Lower leg skin (tissue), 3 donors: Measurements from ENCODE around the gene HDAC4.

ENCODE experiments used
- POLR2A ChIP-seq, 2 donors: fragments of 450-650 bp; IDR thresholded peaks; one replicate each; pipeline ENCODE4 v1.6.1; 2016 to 2017; ENCODE audit warnings: antibody characterized with exemption in 2 of 2, mild to moderate bottlenecking in 1 of 2, moderate library complexity in 1 of 2
- TF ChIP-seq, protein P1 (sequence below), 3 donors: fragments of 450-650 bp; IDR thresholded peaks; one replicate each; pipeline ENCODE4 v1.5.1; 2016; ENCODE audit warnings: antibody characterized with exemption in 3 of 3, mild to moderate bottlenecking in 3 of 3, moderate library complexity in 2 of 3

DNA sequence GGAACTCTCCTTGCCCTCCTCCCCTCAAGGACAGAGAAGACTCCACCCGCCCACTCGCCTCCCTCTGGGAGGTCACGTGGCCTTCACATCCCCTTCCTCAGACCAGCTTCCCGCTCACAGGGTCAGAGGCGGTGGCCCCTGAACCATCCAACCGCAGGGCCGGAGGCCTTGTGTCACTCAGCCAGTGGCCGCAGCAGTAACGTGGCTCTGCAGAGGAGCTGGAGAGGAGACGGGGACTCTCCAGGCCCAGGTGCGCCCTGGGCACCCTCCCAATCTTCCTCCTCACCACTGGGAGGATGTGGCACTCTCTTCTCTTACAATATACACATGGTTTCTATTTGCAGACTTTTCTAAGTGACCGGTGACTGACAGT is 391.2 kb downstream of the HDAC4 start:
- TF ChIP-seq, protein P1, sequence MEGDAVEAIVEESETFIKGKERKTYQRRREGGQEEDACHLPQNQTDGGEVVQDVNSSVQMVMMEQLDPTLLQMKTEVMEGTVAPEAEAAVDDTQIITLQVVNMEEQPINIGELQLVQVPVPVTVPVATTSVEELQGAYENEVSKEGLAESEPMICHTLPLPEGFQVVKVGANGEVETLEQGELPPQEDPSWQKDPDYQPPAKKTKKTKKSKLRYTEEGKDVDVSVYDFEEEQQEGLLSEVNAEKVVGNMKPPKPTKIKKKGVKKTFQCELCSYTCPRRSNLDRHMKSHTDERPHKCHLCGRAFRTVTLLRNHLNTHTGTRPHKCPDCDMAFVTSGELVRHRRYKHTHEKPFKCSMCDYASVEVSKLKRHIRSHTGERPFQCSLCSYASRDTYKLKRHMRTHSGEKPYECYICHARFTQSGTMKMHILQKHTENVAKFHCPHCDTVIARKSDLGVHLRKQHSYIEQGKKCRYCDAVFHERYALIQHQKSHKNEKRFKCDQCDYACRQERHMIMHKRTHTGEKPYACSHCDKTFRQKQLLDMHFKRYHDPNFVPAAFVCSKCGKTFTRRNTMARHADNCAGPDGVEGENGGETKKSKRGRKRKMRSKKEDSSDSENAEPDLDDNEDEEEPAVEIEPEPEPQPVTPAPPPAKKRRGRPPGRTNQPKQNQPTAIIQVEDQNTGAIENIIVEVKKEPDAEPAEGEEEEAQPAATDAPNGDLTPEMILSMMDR (IDR thresholded peaks at IDR 0.05) = no peak
- TF ChIP-seq POLR2A (IDR thresholded peaks at IDR 0.05) = no peak
